K562 (cell line): Measurements from ENCODE around the gene ITGA6. TPM values are rescaled to one million over a fixed set of nuclear protein-coding genes. Genes with fewer than 3 reads are reported as not detected.

ENCODE experiments used
- ATAC-seq: fragments of 200-7000 bp; cut with Tn5 transposase; 3 replicates; pipeline ENCODE4 v1.9.1; 2020; ENCODE audit warnings: moderate library complexity
- BruUV-seq: library from RNA; stranded (reverse); fragments of 400-500 nt; replicated peaks from 2 replicates; lab custom pipeline; 2021; lab: Mats Ljungman, UMichigan
- CTCF ChIA-PET: fragments of 300-600 bp; formaldehyde crosslinking; extraction: SDS; loops from one replicate; lab custom pipeline; 2021; ENCODE audit warnings: low intra/inter-chr PET ratio; lab: Yijun Ruan, JAX
- POLR2A ChIA-PET: fragments of 300-600, 350-650 bp; sonication (Branson Sonifier 250); formaldehyde crosslinking; extraction: SDS; loops from one replicate; lab custom pipeline; 2021; ENCODE audit warnings: antibody characterized with exemption, inconsistent platforms; lab: Yijun Ruan, JAX
- DNase-seq, 4 experiments: peaks; one replicate each; pipeline versions ENCODE4 v3.0.0 to v3.0.0-alpha.2; 2011 to 2018; ENCODE audit warnings: low spot score in 3 of 4, mixed read lengths in 3 of 4; ENCODE audit errors: extremely low read depth in 1 of 4
- FAIRE-seq: peaks from 2 replicates; lab custom pipeline; 2011; peaks lifted over from hg19 to GRCh38; lab: Jason Lieb, UNC
- H2AFZ ChIP-seq: 2 replicates; pipeline ENCODE4 v1.6.0; 2011; ENCODE audit warnings: low read depth, low read length, control low read depth, inconsistent platforms
- H3K27ac ChIP-seq: fragments of 200-600 bp; 3 replicates; pipeline ENCODE4 v1.8.0; 2011; ENCODE audit warnings: low read depth, mild to moderate bottlenecking, control low read depth, inconsistent platforms, low read length, moderate library complexity, mixed read lengths; ENCODE audit errors: extremely low read depth
- H3K27me3 ChIP-seq, 2 experiments: fragments of 300-600 bp in 1 of 2; 2 replicates in 1 of 2; 3 replicates in 1 of 2; pipeline versions ENCODE4 v1.6.0 to v1.8.0; 2011; ENCODE audit warnings: inconsistent platforms in 2 of 2, low read length in 2 of 2, mild to moderate bottlenecking in 1 of 2, mixed read lengths in 1 of 2, moderate library complexity in 1 of 2; ENCODE audit not compliant: control insufficient read depth in 2 of 2, insufficient read depth in 2 of 2
- H3K36me3 ChIP-seq: fragments of 300-600 bp; 3 replicates; pipeline ENCODE4 v1.8.0; 2011; ENCODE audit warnings: mild to moderate bottlenecking, low read length, inconsistent platforms; ENCODE audit not compliant: control insufficient read depth, insufficient read depth
- H3K4me1 ChIP-seq, 2 experiments: fragments of 200-600 bp in 1 of 2; replicated peaks in 1 of 2; 2 replicates in 1 of 2; 3 replicates in 1 of 2; pipeline versions ENCODE4 v1.5.1 to v1.8.0; 2011; ENCODE audit warnings: inconsistent platforms in 2 of 2, low read length in 2 of 2, mild to moderate bottlenecking in 1 of 2, mixed read lengths in 1 of 2, moderate library complexity in 1 of 2; ENCODE audit not compliant: control insufficient read depth in 2 of 2, insufficient read depth in 2 of 2
- H3K4me2 ChIP-seq: 2 replicates; pipeline ENCODE4 v1.6.1; 2011; ENCODE audit warnings: low read length, control low read depth, inconsistent platforms, mixed read lengths; ENCODE audit not compliant: insufficient read depth
- H3K4me3 ChIP-seq: fragments of 200-600 bp; sonication (generic), shearing (Covaris generic); 2 replicates; pipeline ENCODE4 v1.5.1; 2016; ENCODE audit warnings: control low read depth, inconsistent platforms
- H3K79me2 ChIP-seq: fragments of 200-600 bp; 3 replicates; pipeline ENCODE4 v1.8.0; 2011; ENCODE audit warnings: low read length, inconsistent platforms; ENCODE audit not compliant: control insufficient read depth, insufficient read depth
- H3K9ac ChIP-seq, 2 experiments: 2 replicates each; pipeline versions ENCODE4 v1.6.0 to v1.6.1; 2011; ENCODE audit warnings: low read depth in 2 of 2, low read length in 2 of 2, control low read depth in 1 of 2, inconsistent platforms in 1 of 2, mild to moderate bottlenecking in 1 of 2, mixed read lengths in 1 of 2; ENCODE audit not compliant: insufficient read depth in 1 of 2
- H3K9me1 ChIP-seq: one replicate; pipeline ENCODE4 v1.6.0; 2011; ENCODE audit warnings: inconsistent platforms, mild to moderate bottlenecking, low read length, moderate library complexity; ENCODE audit not compliant: control insufficient read depth, insufficient read depth
- H3K9me3 ChIP-seq: replicated peaks from 2 replicates; pipeline ENCODE4 v1.5.1; 2011; ENCODE audit warnings: low read depth, low read length, inconsistent platforms; ENCODE audit not compliant: control insufficient read depth, insufficient read depth
- H4K20me1 ChIP-seq: replicated peaks from 2 replicates; pipeline ENCODE4 v1.6.1; 2011; ENCODE audit warnings: low read length, inconsistent platforms, mixed read lengths; ENCODE audit not compliant: control insufficient read depth, insufficient read depth
- BCOR ChIP-seq: fragments of 450-650 bp; IDR thresholded peaks from 2 replicates; pipeline ENCODE4 v1.6.1; 2016
- C11orf30 ChIP-seq: fragments of 450-650 bp; IDR thresholded peaks from 2 replicates; pipeline ENCODE4 v1.6.1; 2016; ENCODE audit warnings: low read depth, mild to moderate bottlenecking
- CBFA2T2 ChIP-seq: fragments of 450-650 bp; conservative IDR thresholded peaks from 2 replicates; pipeline ENCODE4 v1.6.1; 2017; ENCODE audit warnings: mild to moderate bottlenecking
- CREB3 ChIP-seq: fragments of 450-650 bp; conservative IDR thresholded peaks from 2 replicates; pipeline ENCODE4 v1.6.1; 2016; ENCODE audit warnings: missing genetic modification characterization, low read depth, mild to moderate bottlenecking, missing compliant biosample characterization, moderate library complexity
- FOXO4 ChIP-seq: fragments of 450-650 bp; formaldehyde crosslinking; IDR thresholded peaks from 2 replicates; pipeline ENCODE4 v1.4.0; 2020; ENCODE audit warnings: mild to moderate bottlenecking, moderate library complexity
- HDAC3 ChIP-seq: fragments of 450-650 bp; IDR thresholded peaks from 2 replicates; pipeline ENCODE4 v1.6.1; 2018; ENCODE audit warnings: borderline replicate concordance, mild to moderate bottlenecking, moderate library complexity; ENCODE audit not compliant: partially characterized antibody
- HNRNPL ChIP-seq: fragments of 200-400 bp; formaldehyde crosslinking; IDR thresholded peaks from 2 replicates; pipeline ENCODE4 v1.6.1; 2017; ENCODE audit warnings: low read depth, mild to moderate bottlenecking, low read length
- JUN ChIP-seq, 2 experiments: sonication (generic) in 1 of 2; formaldehyde crosslinking in 1 of 2; IDR thresholded peaks; 2 replicates each; pipeline versions ENCODE4 v1.6.1 to v1.8.0; 2012 to 2022; ENCODE audit warnings: borderline replicate concordance in 2 of 2, mild to moderate bottlenecking in 2 of 2, improper control_type of control experiment in 1 of 2, low read depth in 1 of 2, low read length in 1 of 2, missing genetic modification reagents in 1 of 2
- NFE2L1 ChIP-seq: fragments of 450-650 bp; IDR thresholded peaks from 2 replicates; pipeline ENCODE4 v1.6.1; 2016; ENCODE audit warnings: missing genetic modification characterization, low read depth, mild to moderate bottlenecking, missing compliant biosample characterization, moderate library complexity, borderline replicate concordance
- NFRKB ChIP-seq: fragments of 450-650 bp; IDR thresholded peaks from 2 replicates; pipeline ENCODE4 v1.6.1; 2016; ENCODE audit warnings: low read depth
- POLR2A ChIP-seq: fragments of 450-650 bp; conservative IDR thresholded peaks from 2 replicates; pipeline ENCODE4 v1.6.1; 2016
- RBM22 ChIP-seq: fragments of 200-400 bp; formaldehyde crosslinking; IDR thresholded peaks from 2 replicates; pipeline ENCODE4 v1.6.1; 2018; ENCODE audit warnings: low read length, low read depth; ENCODE audit not compliant: poor library complexity, severe bottlenecking
- SMARCA5 ChIP-seq: fragments of 450-650 bp; IDR thresholded peaks from 2 replicates; pipeline ENCODE4 v1.6.1; 2016
- TAF7 ChIP-seq: fragments of 450-650 bp; IDR thresholded peaks from 2 replicates; pipeline ENCODE4 v1.6.1; 2016; ENCODE audit warnings: missing genetic modification characterization, missing compliant biosample characterization
- ZNF143 ChIP-seq: sonication (generic); formaldehyde crosslinking; IDR thresholded peaks from 2 replicates; pipeline ENCODE4 v1.9.0; 2022; ENCODE audit warnings: mild to moderate bottlenecking, missing genetic modification reagents
- ZNF282 ChIP-seq: sonication (generic); formaldehyde crosslinking; IDR thresholded peaks from 2 replicates; pipeline ENCODE4 v1.8.1; 2023; ENCODE audit warnings: missing genetic modification reagents
- ZNF316 ChIP-seq: fragments of 450-650 bp; IDR thresholded peaks from 2 replicates; pipeline ENCODE4 v1.6.1; 2016
- ZNF551 ChIP-seq: fragments of 250-450 bp; sonication (Bioruptor Pico); IDR thresholded peaks from 2 replicates; pipeline ENCODE4 v1.5.0; 2021; ENCODE audit warnings: mild to moderate bottlenecking, moderate library complexity
- ZNF695 ChIP-seq: fragments of 450-650 bp; formaldehyde crosslinking; IDR thresholded peaks from 2 replicates; pipeline ENCODE4 v1.4.0; 2020; ENCODE audit warnings: mild to moderate bottlenecking, moderate library complexity
- WGBS: fragments of 100-300 bp; shearing (Covaris generic); methylation state at CpG from one replicate; pipeline ENCODE4 v1.1.6; 2016; ENCODE audit warnings: low coverage, mixed read lengths; ENCODE audit not compliant: insufficient coverage; ENCODE audit errors: missing lambda C conversion rate; 5-methylcytosine and 5-hydroxymethylcytosine counted together
- in situ Hi-C: fragments of 300-500 bp; cut with MboI; formaldehyde crosslinking; loops from 4 replicates; pipeline ENCODE4 v1.15.0; 2018; ENCODE audit warnings: inconsistent platforms, mixed read lengths
- intact Hi-C: fragments of 100-400 bp; cut with micrococcal nuclease; formaldehyde crosslinking; loops from 2 replicates; pipeline ENCODE4 v1.14.2; 2022
- polyA plus RNA-seq, 8 experiments: library from polyadenylated mRNA; depleted of rRNA in 4 of 8; stranded (reverse) in 5 of 8; unstranded in 3 of 8; fragments of >200 nt; fragmentation: Nextera tagmentation in 2 of 8; fragmentation: Illumina TruSeq in 1 of 8; extraction: Ambion mirVana in 2 of 8; extraction: Trizol in 1 of 8; gene quantifications; 2 replicates each; pipeline versions ENCODE4 v1.2.1 to v1.2.3, GENCODE V29; 2011 to 2014; ENCODE audit warnings: inconsistent platforms in 1 of 8, missing spikeins in 1 of 8
- total RNA-seq, 7 experiments: library from RNA; depleted of rRNA in 6 of 7; stranded (reverse); fragments of >200 nt in 6 of 7; fragmentation: Illumina TruSeq in 2 of 7; extraction: Trizol in 2 of 7; gene quantifications; 2 replicates each; pipeline versions ENCODE4 v1.2.1 to v1.2.3, GENCODE V29; 2011 to 2021; ENCODE audit warnings: low replicate concordance in 1 of 7

ITGA6 gene
- total and polyA plus RNA-seq, 9 of the 15 experiments (the other 6 are each of a cell fraction or from before 2014, with no cell fraction given): 0.01 to 0.29 (median 0.05) TPM; not detected in 5

- ChIA-PET POLR2A (no interaction called here), CTCF (no interaction called here)
- ATAC-seq (no peak), DNase-seq (no peak), FAIRE-seq (no peak)
- H3K9ac ChIP-seq: no peak overlapping the region
- H3K4me3 ChIP-seq: no peak overlapping the region
- no peaks in the 10 kb centered on the region for H3K9me3 ChIP-seq
- H3K27me3 ChIP-seq: peaks cover 2 to 9% of the 10 kb centered on the region in 2 experiments; a peak in 2 of 5 replicates
- 4% methylated on average over 1 of the region's 1 CpG for WGBS
- H3K27ac ChIP-seq: no peak overlapping the region
- no peaks in the 10 kb centered on the region for H3K79me2 ChIP-seq
- no TSS peak for BruUV-seq
- no peaks in the 10 kb centered on the region for H3K4me1 ChIP-seq
- no peaks in the 10 kb centered on the region for H3K36me3 ChIP-seq
- in situ Hi-C loops: no loop called here
- intact Hi-C loops: no loop called here
- H2AFZ ChIP-seq: no peak overlapping the region
- no peaks in the 10 kb centered on the region for H4K20me1 ChIP-seq
- H3K4me2 ChIP-seq: no peak overlapping the region
- TF ChIP-seq NFRKB (no peak), CREB3 (tag) (no peak), HNRNPL (no peak), SMARCA5 (no peak), HDAC3 (no peak), ZNF316 (no peak), POLR2A (no peak), C11orf30 (no peak), CBFA2T2 (no peak), ZNF695 (CRISPR knock-in tag) (no peak), FOXO4 (CRISPR knock-in tag) (no peak), TAF7 (tag) (no peak), ZNF143 (CRISPR knock-in tag) (no peak), ZNF282 (CRISPR knock-in tag) (no peak), JUN (IDR thresholded peaks at IDR 0.05; ENCODE audit: borderline replicate concordance, low read depth, low read length) (no peak), JUN (CRISPR knock-in tag; IDR thresholded peaks at IDR 0.05; ENCODE audit: borderline replicate concordance) (no peak), NFE2L1 (tag) (no peak), RBM22 (no peak), ZNF551 (CRISPR knock-in tag) (no peak), BCOR (no peak)
- H3K9me1 ChIP-seq: no peaks in the 10 kb centered on the region
Measured at GRCh38 chr2:172404824-172405223, 22.6 kb upstream of the ITGA6 start.
